HG02970 (cell line): ENCODE data around the gene PSMD13.
A peak's percentile ranks its signal among the peaks of the same experiment; 100 is the strongest.
"Not testable (repeated sequence)": the region's sequence is repeated elsewhere in the genome, so short reads cannot be mapped to it uniquely, and the experiment has no call there.

Experiments
- ATAC-seq: cut with Tn5 transposase; IDR thresholded peaks from one replicate; pipeline ENCODE4 v1.9.1; 2021; ENCODE audit warnings: mild to moderate bottlenecking, moderate library complexity, moderate number of reproducible peaks; ENCODE audit not compliant: unreplicated experiment, low FRiP score

The PSMD13 gene

GRCh38 chr11:236774-237767, at the start of gene PSMD13:
Gene PSMD13, plus strand, starts transcription at chr11:236976. Its CDS starts 74 bp downstream, at chr11:237050.
- ATAC-seq = peak; percentile 73

- ATAC-seq = peak; percentile 19
Measured at GRCh38 chr11:189200-189783, 47.5 kb upstream of the PSMD13 start.

GRCh38 chr11:189843-190311, 46.9 kb upstream of the PSMD13 start:
- peak; percentile 79 for ATAC-seq

GRCh38 chr11:190546-190945, 46.2 kb upstream of the PSMD13 start:
- ATAC-seq = not testable (repeated sequence)

GRCh38 chr11:191490-192478, 45.0 kb upstream of the PSMD13 start:
- ATAC-seq = not testable (repeated sequence)

GRCh38 chr11:192674-193128, 44.1 kb upstream of the PSMD13 start, which contains the start of gene SCGB1C1:
Gene SCGB1C1, plus strand, starts transcription at chr11:193078. Its CDS starts 22 bp downstream, at chr11:193100.
- ATAC-seq = not testable (repeated sequence)

- not testable (repeated sequence) for ATAC-seq
Measured at GRCh38 chr11:193481-193880, 43.3 kb upstream of the PSMD13 start.

- ATAC-seq = no peak
Measured at GRCh38 chr11:196786-197731, 39.7 kb upstream of the PSMD13 start.

GRCh38 chr11:197741-198235, 39.0 kb upstream of the PSMD13 start:
- ATAC-seq = no peak

GRCh38 chr11:198236-198806, 38.5 kb upstream of the PSMD13 start:
- ATAC-seq = no peak

GRCh38 chr11:199004-199581, 37.7 kb upstream of the PSMD13 start:
- ATAC-seq = no peak

- no peak for ATAC-seq
Measured at GRCh38 chr11:199782-200181, 37.0 kb upstream of the PSMD13 start.

GRCh38 chr11:200224-201003, 36.4 kb upstream of the PSMD13 start:
- no peak for ATAC-seq

- ATAC-seq = no peak
Measured at GRCh38 chr11:201966-202365, 34.8 kb upstream of the PSMD13 start.

- no peak for ATAC-seq
Measured at GRCh38 chr11:202490-202889, 34.3 kb upstream of the PSMD13 start.

- ATAC-seq = no peak
Measured at GRCh38 chr11:203056-203944, 33.5 kb upstream of the PSMD13 start.
